HG02970 (cell line): ENCODE results near the gene EFCAB12.
"Not testable (repeated sequence)": the region's sequence is repeated elsewhere in the genome, so short reads cannot be mapped to it uniquely, and the experiment has no call there.

Source experiments
- ATAC-seq: cut with Tn5 transposase; IDR thresholded peaks from one replicate; pipeline ENCODE4 v1.9.1; 2021; ENCODE audit warnings: mild to moderate bottlenecking, moderate library complexity, moderate number of reproducible peaks; ENCODE audit not compliant: unreplicated experiment, low FRiP score

Gene EFCAB12

GRCh38 chr3:129371041-129371826, 57.2 kb downstream of the EFCAB12 start:
- ATAC-seq: no peak

GRCh38 chr3:129370248-129370964, 58.0 kb downstream of the EFCAB12 start:
- no peak for ATAC-seq

GRCh38 chr3:129369711-129370110, 58.7 kb downstream of the EFCAB12 start:
- no peak for ATAC-seq

- no peak for ATAC-seq
These were observed 60.6 kb downstream of the EFCAB12 start for GRCh38 chr3:129367821-129368220.

- no peak for ATAC-seq
These were observed 62.1 kb downstream of the EFCAB12 start for GRCh38 chr3:129366312-129366831.

GRCh38 chr3:129365296-129366136, 62.9 kb downstream of the EFCAB12 start:
- no peak for ATAC-seq

- ATAC-seq: not testable (repeated sequence)
These were observed 63.6 kb downstream of the EFCAB12 start for GRCh38 chr3:129364811-129365210.

- ATAC-seq: not testable (repeated sequence)
These were observed 65.1 kb downstream of the EFCAB12 start for GRCh38 chr3:129363356-129363755.

- ATAC-seq: no peak
These were observed 67.6 kb downstream of the EFCAB12 start for GRCh38 chr3:129360705-129361460.

GRCh38 chr3:129360171-129360611, 68.2 kb downstream of the EFCAB12 start:
- ATAC-seq: no peak

- no peak for ATAC-seq
These were observed 69.6 kb downstream of the EFCAB12 start for GRCh38 chr3:129358772-129359371.

GRCh38 chr3:129358177-129358771, 70.2 kb downstream of the EFCAB12 start:
- ATAC-seq: no peak

- no peak for ATAC-seq
These were observed 70.8 kb downstream of the EFCAB12 start for GRCh38 chr3:129357616-129358015.

- no peak for ATAC-seq
These were observed 71.5 kb downstream of the EFCAB12 start for GRCh38 chr3:129356756-129357425.

- ATAC-seq: no peak
These were observed 74.9 kb downstream of the EFCAB12 start for GRCh38 chr3:129353589-129353941.

- no peak for ATAC-seq
These were observed 75.5 kb downstream of the EFCAB12 start for GRCh38 chr3:129352650-129353588.

GRCh38 chr3:129352045-129352444, 76.4 kb downstream of the EFCAB12 start:
- no peak for ATAC-seq
